Measurements from ENCODE around the gene SLC4A5. TPM values are rescaled to one million over a fixed set of nuclear protein-coding genes. Genes with fewer than 3 reads are reported as not detected.

SLC4A5 gene
- total RNA-seq, 1 donor = 0.36 TPM

DNA sequence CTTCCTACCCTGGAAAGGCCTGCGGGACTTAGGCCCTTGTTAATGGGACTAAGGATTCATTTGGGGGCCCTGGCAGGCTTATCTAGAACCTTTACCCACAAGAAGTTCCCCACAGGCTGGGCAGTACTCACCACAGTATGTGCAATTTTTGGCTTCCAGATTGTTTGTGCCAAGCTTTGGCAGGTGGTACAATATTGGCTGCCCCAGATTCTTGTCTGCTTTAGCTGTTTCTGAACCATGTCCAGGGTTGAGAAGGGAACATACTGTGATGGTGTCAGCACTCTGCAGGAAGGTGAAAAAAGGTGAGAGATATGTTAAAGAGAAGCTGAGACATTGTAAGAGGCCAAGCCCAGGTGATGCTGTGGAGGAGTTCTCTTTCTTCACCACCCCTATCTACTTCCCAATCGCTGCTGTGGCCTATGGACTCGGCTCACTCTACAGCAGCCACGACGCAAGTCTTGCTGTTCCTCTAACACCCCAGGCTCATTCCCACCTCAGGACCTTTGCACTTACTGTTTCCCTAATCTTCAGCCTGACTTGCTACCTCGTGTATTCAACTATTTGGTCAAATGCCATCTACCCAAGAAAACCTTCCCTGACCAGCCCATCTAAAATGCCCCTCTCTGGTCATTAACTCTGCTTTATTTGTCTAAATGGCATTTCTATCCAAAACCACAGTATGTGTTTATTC, 9.2 kb downstream of the SLC4A5 start:
- H3K4me1 ChIP-seq (ENCODE audit: insufficient read depth, low read length) = no peaks in the 10 kb centered on the region
- H3K79me2 ChIP-seq (ENCODE audit: insufficient read depth, low read length) = no peaks in the 10 kb centered on the region
- H3K27ac ChIP-seq (ENCODE audit: low read depth, low read length) = no peak overlapping the region
- no peak overlapping the region for H3K4me2 ChIP-seq (ENCODE audit: insufficient read depth, low read length)
- no peaks in the 10 kb centered on the region for H4K20me1 ChIP-seq (ENCODE audit: insufficient read depth, low read length)
- no peak overlapping the region for H3K4me3 ChIP-seq (ENCODE audit: insufficient read depth, low read length)
- TF ChIP-seq CTCF (IDR thresholded peaks at IDR 0.05; ENCODE audit: extremely low read depth, low read depth, low read length) = no peak
- H2AFZ ChIP-seq (ENCODE audit: low read length) = no peak overlapping the region
- H3K36me3 ChIP-seq (ENCODE audit: insufficient read depth, low read length) = no peaks in the 10 kb centered on the region
- no peaks in the 10 kb centered on the region for H3K27me3 ChIP-seq (ENCODE audit: insufficient read depth, low read length)
- no peaks in the 10 kb centered on the region for H3K9me3 ChIP-seq (ENCODE audit: low read depth, low read length)
- DNase-seq (ENCODE audit: insufficient read length, low spot score, missing footprints) = no peak

GRCh38 chr2:74333175-74333574, 10.0 kb downstream of the SLC4A5 start:
- Histone ChIP-seq H3K27ac (ENCODE audit: low read depth, low read length) (no peak overlapping the region), H3K36me3 (ENCODE audit: insufficient read depth, low read length) (no peaks in the 10 kb centered on the region), H3K79me2 (ENCODE audit: insufficient read depth, low read length) (no peaks in the 10 kb centered on the region), H3K4me2 (ENCODE audit: insufficient read depth, low read length) (no peak overlapping the region), H3K27me3 (ENCODE audit: insufficient read depth, low read length) (no peaks in the 10 kb centered on the region), H3K4me3 (ENCODE audit: insufficient read depth, low read length) (no peak overlapping the region), H4K20me1 (ENCODE audit: insufficient read depth, low read length) (no peaks in the 10 kb centered on the region), H3K4me1 (ENCODE audit: insufficient read depth, low read length) (no peaks in the 10 kb centered on the region), H2AFZ (ENCODE audit: low read length) (no peak overlapping the region), H3K9me3 (ENCODE audit: low read depth, low read length) (no peaks in the 10 kb centered on the region)
- DNase-seq (ENCODE audit: insufficient read length, low spot score, missing footprints) = no peak
- TF ChIP-seq CTCF (IDR thresholded peaks at IDR 0.05; ENCODE audit: extremely low read depth, low read depth, low read length) = peak; percentile 72

DNA sequence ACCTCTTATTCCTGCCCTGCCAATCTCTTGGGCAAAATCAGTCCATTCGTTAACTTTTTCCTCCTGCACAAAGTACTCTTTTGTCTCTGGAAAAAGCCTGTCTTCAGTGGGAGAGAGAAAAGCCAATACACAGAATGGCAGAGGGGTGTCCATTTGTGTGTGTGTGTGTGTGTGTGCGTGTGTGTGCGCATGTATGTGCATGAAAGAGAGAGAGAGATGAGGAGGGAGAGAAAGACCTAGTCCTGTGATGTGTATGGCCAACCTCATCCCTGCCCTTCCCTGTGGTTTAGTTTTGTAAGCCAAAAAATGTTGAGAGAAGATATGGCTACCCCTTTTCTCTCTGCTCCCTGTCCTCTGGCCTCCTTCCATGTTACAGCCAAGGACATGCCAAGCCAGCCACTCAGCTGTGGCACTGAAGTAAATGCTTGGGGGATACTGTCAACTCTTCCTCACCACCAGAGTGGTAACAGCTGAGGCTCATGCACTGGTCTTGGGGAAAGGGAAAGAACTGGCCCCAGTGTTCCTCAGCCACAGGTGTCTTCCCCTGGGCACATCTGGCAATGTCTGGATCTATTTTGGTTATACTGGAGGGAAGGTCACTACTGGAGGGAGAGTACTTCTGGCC, 10.6 kb downstream of the SLC4A5 start:
- no peak overlapping the region for H3K4me3 ChIP-seq (ENCODE audit: insufficient read depth, low read length)
- no peaks in the 10 kb centered on the region for H3K4me1 ChIP-seq (ENCODE audit: insufficient read depth, low read length)
- H4K20me1 ChIP-seq (ENCODE audit: insufficient read depth, low read length) = no peaks in the 10 kb centered on the region
- H3K36me3 ChIP-seq (ENCODE audit: insufficient read depth, low read length) = no peaks in the 10 kb centered on the region
- H3K27ac ChIP-seq (ENCODE audit: low read depth, low read length) = no peak overlapping the region
- H3K79me2 ChIP-seq (ENCODE audit: insufficient read depth, low read length) = no peaks in the 10 kb centered on the region
- TF ChIP-seq CTCF (IDR thresholded peaks at IDR 0.05; ENCODE audit: extremely low read depth, low read depth, low read length) = no peak
- no peaks in the 10 kb centered on the region for H3K27me3 ChIP-seq (ENCODE audit: insufficient read depth, low read length)
- no peak overlapping the region for H3K4me2 ChIP-seq (ENCODE audit: insufficient read depth, low read length)
- no peak overlapping the region for H2AFZ ChIP-seq (ENCODE audit: low read length)
- no peaks in the 10 kb centered on the region for H3K9me3 ChIP-seq (ENCODE audit: low read depth, low read length)
- no peak for DNase-seq (ENCODE audit: insufficient read length, low spot score, missing footprints)

- no peak for DNase-seq (ENCODE audit: insufficient read length, low spot score, missing footprints)
- Histone ChIP-seq H3K79me2 (ENCODE audit: insufficient read depth, low read length) (no peaks in the 10 kb centered on the region), H3K4me2 (ENCODE audit: insufficient read depth, low read length) (no peak overlapping the region), H3K36me3 (ENCODE audit: insufficient read depth, low read length) (no peaks in the 10 kb centered on the region), H4K20me1 (ENCODE audit: insufficient read depth, low read length) (no peaks in the 10 kb centered on the region), H2AFZ (ENCODE audit: low read length) (no peak overlapping the region), H3K4me1 (ENCODE audit: insufficient read depth, low read length) (no peaks in the 10 kb centered on the region), H3K27ac (ENCODE audit: low read depth, low read length) (no peak overlapping the region), H3K27me3 (ENCODE audit: insufficient read depth, low read length) (no peaks in the 10 kb centered on the region), H3K4me3 (ENCODE audit: insufficient read depth, low read length) (no peak overlapping the region), H3K9me3 (ENCODE audit: low read depth, low read length) (no peaks in the 10 kb centered on the region)
- TF ChIP-seq CTCF (IDR thresholded peaks at IDR 0.05; ENCODE audit: extremely low read depth, low read depth, low read length) = no peak
Measured at GRCh38 chr2:74328573-74328972, 14.6 kb downstream of the SLC4A5 start.

All from osteoblast (primary cell).